HepG2 (cell line): Measurements from ENCODE around the gene ZNF174. TPM values are rescaled to one million over a fixed set of nuclear protein-coding genes. Genes with fewer than 3 reads are reported as not detected.

ENCODE experiments used
- HOXA3 ChIP-seq: sonication (generic); formaldehyde crosslinking; IDR thresholded peaks from 2 replicates; pipeline ENCODE4 v1.5.0; 2020; ENCODE audit warnings: missing genetic modification reagents
- IKZF1 ChIP-seq: fragments of 450-650 bp; IDR thresholded peaks from 2 replicates; pipeline ENCODE4 v1.7.1; 2016
- MAFG ChIP-seq: sonication (generic); formaldehyde crosslinking; IDR thresholded peaks from 2 replicates; pipeline ENCODE4 v1.5.1; 2020; ENCODE audit warnings: mild to moderate bottlenecking, missing genetic modification reagents
- MATR3 ChIP-seq: sonication (generic); formaldehyde crosslinking; IDR thresholded peaks from 2 replicates; pipeline ENCODE4 v1.4.0; 2020; ENCODE audit warnings: missing genetic modification reagents
- NFIC ChIP-seq: IDR thresholded peaks from 2 replicates; pipeline ENCODE4 v1.6.1; 2012; ENCODE audit warnings: mild to moderate bottlenecking, low read length, inconsistent platforms
- PHF5A ChIP-seq: IDR thresholded peaks from one replicate; pipeline ENCODE4 v1.6.1; 2018; ENCODE audit warnings: low read depth, missing genetic modification reagents; ENCODE audit not compliant: unreplicated experiment
- SNAPC2 ChIP-seq: sonication (generic); formaldehyde crosslinking; IDR thresholded peaks from 2 replicates; pipeline ENCODE4 v1.8.1; 2022; ENCODE audit warnings: mild to moderate bottlenecking, missing genetic modification reagents
- THAP11 ChIP-seq: IDR thresholded peaks from 2 replicates; pipeline ENCODE4 v1.6.1; 2016; ENCODE audit warnings: missing biosample characterization, missing genetic modification reagents
- ZNF441 ChIP-seq: sonication (generic); formaldehyde crosslinking; IDR thresholded peaks from 2 replicates; pipeline ENCODE4 v1.7.0; 2021; ENCODE audit warnings: missing genetic modification reagents, borderline replicate concordance
- ZNF556 ChIP-seq: sonication (generic); formaldehyde crosslinking; IDR thresholded peaks from 2 replicates; pipeline ENCODE4 v1.4.0; 2020; ENCODE audit warnings: mild to moderate bottlenecking, missing genetic modification reagents, borderline replicate concordance
- ZNF572 ChIP-seq: sonication (generic); formaldehyde crosslinking; IDR thresholded peaks from 2 replicates; pipeline ENCODE4 v1.5.1; 2020; ENCODE audit warnings: mild to moderate bottlenecking, missing genetic modification reagents
- ZNF792 ChIP-seq: IDR thresholded peaks from 2 replicates; pipeline ENCODE4 v1.6.1; 2016
- ZNF878 ChIP-seq: sonication (generic); formaldehyde crosslinking; IDR thresholded peaks from 2 replicates; pipeline ENCODE4 v1.8.1; 2023; ENCODE audit warnings: mild to moderate bottlenecking, missing genetic modification reagents, moderate library complexity
- polyA plus RNA-seq, 8 experiments: library from polyadenylated mRNA; depleted of rRNA in 3 of 8; stranded (reverse) in 7 of 8; unstranded in 1 of 8; fragments of >200 nt; fragmentation: Illumina TruSeq in 4 of 8; extraction: Trizol in 4 of 8; gene quantifications; 2 replicates each; pipeline versions ENCODE4 v1.2.1 to v1.2.3, GENCODE V29; 2011 to 2016; ENCODE audit warnings: low read depth in 4 of 8, missing spikeins in 1 of 8, mixed read lengths in 1 of 8; ENCODE audit not compliant: insufficient read depth in 1 of 8
- total RNA-seq, 5 experiments: library from RNA; depleted of rRNA; stranded (reverse); fragments of >200 nt; fragmentation: Illumina TruSeq; extraction: Trizol; gene quantifications; 2 replicates each; pipeline ENCODE4 v1.2.3, GENCODE V29; 2016; ENCODE audit warnings: low read depth in 1 of 5
- TF ChIP-seq, protein P1 (sequence below): IDR thresholded peaks from 2 replicates; pipeline ENCODE4 v1.6.1; 2016; ENCODE audit warnings: mild to moderate bottlenecking
- TF ChIP-seq, protein P2 (sequence below): IDR thresholded peaks from 2 replicates; pipeline ENCODE4 v1.6.1; 2016; ENCODE audit warnings: low read depth, control low read depth
- TF ChIP-seq, protein P3 (sequence below): sonication (generic); formaldehyde crosslinking; IDR thresholded peaks from 2 replicates; pipeline ENCODE4 v1.4.0; 2020; ENCODE audit warnings: missing genetic modification reagents
- TF ChIP-seq, protein P4 (sequence below): sonication (generic); formaldehyde crosslinking; IDR thresholded peaks from 2 replicates; pipeline ENCODE4 v1.9.0; 2021; ENCODE audit warnings: missing genetic modification reagents, borderline replicate concordance
- TF ChIP-seq, protein P5 (sequence below): IDR thresholded peaks from 2 replicates; pipeline ENCODE4 v1.6.1; 2012; ENCODE audit warnings: low read length, improper control_type of control experiment

Gene ZNF174
- total and polyA plus RNA-seq, 2 of the 13 experiments (the other 11 are each of a cell fraction or from before 2014, with no cell fraction given), result 8.3 to 10.6 TPM

DNA sequence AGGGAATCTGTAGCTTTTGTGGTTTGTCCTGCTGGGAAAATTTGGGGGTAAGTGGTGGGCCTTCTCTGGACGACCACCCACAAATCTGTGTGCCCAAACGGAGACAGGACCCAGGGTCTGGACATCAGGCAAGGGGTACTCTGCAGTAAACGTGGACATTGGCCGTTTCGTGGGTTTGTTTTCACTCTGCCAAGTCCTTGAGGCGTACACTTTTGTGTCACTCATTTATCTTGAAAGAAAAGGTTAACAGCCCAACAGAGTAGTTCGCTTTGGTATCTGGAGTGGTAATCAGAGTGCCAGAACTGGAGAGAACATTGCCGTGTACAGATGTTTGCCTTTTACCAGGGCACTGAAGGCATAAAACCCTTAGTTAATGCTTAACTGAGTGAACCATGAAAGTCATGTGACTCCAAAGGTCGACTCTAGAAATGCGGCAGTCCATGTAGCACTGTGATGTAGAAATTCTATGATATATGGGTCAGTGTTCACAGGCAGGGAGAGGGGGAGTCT, 57.9 kb downstream of the ZNF174 start (continued):
- TF ChIP-seq, protein P1, sequence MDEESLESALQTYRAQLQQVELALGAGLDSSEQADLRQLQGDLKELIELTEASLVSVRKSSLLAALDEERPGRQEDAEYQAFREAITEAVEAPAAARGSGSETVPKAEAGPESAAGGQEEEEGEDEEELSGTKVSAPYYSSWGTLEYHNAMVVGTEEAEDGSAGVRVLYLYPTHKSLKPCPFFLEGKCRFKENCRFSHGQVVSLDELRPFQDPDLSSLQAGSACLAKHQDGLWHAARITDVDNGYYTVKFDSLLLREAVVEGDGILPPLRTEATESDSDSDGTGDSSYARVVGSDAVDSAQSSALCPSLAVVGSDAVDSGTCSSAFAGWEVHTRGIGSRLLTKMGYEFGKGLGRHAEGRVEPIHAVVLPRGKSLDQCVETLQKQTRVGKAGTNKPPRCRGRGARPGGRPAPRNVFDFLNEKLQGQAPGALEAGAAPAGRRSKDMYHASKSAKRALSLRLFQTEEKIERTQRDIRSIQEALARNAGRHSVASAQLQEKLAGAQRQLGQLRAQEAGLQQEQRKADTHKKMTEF (CRISPR knock-in tag), result no peak; the same call in 1 of the 2 replicates
- TF ChIP-seq, protein P2, sequence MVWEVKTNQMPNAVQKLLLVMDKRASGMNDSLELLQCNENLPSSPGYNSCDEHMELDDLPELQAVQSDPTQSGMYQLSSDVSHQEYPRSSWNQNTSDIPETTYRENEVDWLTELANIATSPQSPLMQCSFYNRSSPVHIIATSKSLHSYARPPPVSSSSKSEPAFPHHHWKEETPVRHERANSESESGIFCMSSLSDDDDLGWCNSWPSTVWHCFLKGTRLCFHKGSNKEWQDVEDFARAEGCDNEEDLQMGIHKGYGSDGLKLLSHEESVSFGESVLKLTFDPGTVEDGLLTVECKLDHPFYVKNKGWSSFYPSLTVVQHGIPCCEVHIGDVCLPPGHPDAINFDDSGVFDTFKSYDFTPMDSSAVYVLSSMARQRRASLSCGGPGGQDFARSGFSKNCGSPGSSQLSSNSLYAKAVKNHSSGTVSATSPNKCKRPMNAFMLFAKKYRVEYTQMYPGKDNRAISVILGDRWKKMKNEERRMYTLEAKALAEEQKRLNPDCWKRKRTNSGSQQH, result no peak; the same call in 1 of the 2 replicates
- TF ChIP-seq HOXA3 (peak; percentile 42; the same call in 1 of the 2 replicates), ZNF441 (CRISPR knock-in tag) (no peak), IKZF1 (no peak), PHF5A (CRISPR knock-in tag) (no peak), MAFG (CRISPR knock-in tag) (no peak), THAP11 (no peak), ZNF878 (no peak), SNAPC2 (CRISPR knock-in tag) (no peak), MATR3 (CRISPR knock-in tag) (no peak), ZNF556 (CRISPR knock-in tag) (no peak), NFIC (0 out of 2 replicates have a peak, but pooled peaks have one; percentile 53), ZNF572 (CRISPR knock-in tag) (no peak), ZNF792 (CRISPR knock-in tag) (no peak)
- TF ChIP-seq, protein P3, sequence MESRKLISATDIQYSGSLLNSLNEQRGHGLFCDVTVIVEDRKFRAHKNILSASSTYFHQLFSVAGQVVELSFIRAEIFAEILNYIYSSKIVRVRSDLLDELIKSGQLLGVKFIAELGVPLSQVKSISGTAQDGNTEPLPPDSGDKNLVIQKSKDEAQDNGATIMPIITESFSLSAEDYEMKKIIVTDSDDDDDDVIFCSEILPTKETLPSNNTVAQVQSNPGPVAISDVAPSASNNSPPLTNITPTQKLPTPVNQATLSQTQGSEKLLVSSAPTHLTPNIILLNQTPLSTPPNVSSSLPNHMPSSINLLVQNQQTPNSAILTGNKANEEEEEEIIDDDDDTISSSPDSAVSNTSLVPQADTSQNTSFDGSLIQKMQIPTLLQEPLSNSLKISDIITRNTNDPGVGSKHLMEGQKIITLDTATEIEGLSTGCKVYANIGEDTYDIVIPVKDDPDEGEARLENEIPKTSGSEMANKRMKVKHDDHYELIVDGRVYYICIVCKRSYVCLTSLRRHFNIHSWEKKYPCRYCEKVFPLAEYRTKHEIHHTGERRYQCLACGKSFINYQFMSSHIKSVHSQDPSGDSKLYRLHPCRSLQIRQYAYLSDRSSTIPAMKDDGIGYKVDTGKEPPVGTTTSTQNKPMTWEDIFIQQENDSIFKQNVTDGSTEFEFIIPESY (CRISPR knock-in tag), result no peak
- TF ChIP-seq, protein P4, sequence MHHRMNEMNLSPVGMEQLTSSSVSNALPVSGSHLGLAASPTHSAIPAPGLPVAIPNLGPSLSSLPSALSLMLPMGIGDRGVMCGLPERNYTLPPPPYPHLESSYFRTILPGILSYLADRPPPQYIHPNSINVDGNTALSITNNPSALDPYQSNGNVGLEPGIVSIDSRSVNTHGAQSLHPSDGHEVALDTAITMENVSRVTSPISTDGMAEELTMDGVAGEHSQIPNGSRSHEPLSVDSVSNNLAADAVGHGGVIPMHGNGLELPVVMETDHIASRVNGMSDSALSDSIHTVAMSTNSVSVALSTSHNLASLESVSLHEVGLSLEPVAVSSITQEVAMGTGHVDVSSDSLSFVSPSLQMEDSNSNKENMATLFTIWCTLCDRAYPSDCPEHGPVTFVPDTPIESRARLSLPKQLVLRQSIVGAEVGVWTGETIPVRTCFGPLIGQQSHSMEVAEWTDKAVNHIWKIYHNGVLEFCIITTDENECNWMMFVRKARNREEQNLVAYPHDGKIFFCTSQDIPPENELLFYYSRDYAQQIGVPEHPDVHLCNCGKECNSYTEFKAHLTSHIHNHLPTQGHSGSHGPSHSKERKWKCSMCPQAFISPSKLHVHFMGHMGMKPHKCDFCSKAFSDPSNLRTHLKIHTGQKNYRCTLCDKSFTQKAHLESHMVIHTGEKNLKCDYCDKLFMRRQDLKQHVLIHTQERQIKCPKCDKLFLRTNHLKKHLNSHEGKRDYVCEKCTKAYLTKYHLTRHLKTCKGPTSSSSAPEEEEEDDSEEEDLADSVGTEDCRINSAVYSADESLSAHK (CRISPR knock-in tag), result no peak
- TF ChIP-seq, protein P5, sequence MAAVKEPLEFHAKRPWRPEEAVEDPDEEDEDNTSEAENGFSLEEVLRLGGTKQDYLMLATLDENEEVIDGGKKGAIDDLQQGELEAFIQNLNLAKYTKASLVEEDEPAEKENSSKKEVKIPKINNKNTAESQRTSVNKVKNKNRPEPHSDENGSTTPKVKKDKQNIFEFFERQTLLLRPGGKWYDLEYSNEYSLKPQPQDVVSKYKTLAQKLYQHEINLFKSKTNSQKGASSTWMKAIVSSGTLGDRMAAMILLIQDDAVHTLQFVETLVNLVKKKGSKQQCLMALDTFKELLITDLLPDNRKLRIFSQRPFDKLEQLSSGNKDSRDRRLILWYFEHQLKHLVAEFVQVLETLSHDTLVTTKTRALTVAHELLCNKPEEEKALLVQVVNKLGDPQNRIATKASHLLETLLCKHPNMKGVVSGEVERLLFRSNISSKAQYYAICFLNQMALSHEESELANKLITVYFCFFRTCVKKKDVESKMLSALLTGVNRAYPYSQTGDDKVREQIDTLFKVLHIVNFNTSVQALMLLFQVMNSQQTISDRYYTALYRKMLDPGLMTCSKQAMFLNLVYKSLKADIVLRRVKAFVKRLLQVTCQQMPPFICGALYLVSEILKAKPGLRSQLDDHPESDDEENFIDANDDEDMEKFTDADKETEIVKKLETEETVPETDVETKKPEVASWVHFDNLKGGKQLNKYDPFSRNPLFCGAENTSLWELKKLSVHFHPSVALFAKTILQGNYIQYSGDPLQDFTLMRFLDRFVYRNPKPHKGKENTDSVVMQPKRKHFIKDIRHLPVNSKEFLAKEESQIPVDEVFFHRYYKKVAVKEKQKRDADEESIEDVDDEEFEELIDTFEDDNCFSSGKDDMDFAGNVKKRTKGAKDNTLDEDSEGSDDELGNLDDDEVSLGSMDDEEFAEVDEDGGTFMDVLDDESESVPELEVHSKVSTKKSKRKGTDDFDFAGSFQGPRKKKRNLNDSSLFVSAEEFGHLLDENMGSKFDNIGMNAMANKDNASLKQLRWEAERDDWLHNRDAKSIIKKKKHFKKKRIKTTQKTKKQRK, result no peak
